Epithelial cell of proximal tubule (primary cell): ENCODE results near the gene CHST15. TPM values are rescaled to one million over a fixed set of nuclear protein-coding genes. Genes with fewer than 3 reads are reported as not detected.

Experiments used
- DNase-seq: peaks from one replicate; pipeline ENCODE4 v3.0.0-alpha.2; 2011; ENCODE audit warnings: low read depth
- H3K4me3 ChIP-seq: 2 replicates; pipeline ENCODE4 v1.5.1; 2011; ENCODE audit warnings: low read depth, mild to moderate bottlenecking, low read length
- total RNA-seq: library from RNA; depleted of rRNA; stranded (reverse); fragments of >200 nt; gene quantifications from 2 replicates; pipeline ENCODE4 v1.2.3, GENCODE V29; 2015
- TF ChIP-seq, protein P1 (sequence below): conservative IDR thresholded peaks from 2 replicates; pipeline ENCODE4 v1.5.1; 2012; ENCODE audit warnings: low read depth, mild to moderate bottlenecking, low read length

The CHST15 gene
- total RNA-seq, 1 donor from 2014 or later, result 20.6 TPM

DNA sequence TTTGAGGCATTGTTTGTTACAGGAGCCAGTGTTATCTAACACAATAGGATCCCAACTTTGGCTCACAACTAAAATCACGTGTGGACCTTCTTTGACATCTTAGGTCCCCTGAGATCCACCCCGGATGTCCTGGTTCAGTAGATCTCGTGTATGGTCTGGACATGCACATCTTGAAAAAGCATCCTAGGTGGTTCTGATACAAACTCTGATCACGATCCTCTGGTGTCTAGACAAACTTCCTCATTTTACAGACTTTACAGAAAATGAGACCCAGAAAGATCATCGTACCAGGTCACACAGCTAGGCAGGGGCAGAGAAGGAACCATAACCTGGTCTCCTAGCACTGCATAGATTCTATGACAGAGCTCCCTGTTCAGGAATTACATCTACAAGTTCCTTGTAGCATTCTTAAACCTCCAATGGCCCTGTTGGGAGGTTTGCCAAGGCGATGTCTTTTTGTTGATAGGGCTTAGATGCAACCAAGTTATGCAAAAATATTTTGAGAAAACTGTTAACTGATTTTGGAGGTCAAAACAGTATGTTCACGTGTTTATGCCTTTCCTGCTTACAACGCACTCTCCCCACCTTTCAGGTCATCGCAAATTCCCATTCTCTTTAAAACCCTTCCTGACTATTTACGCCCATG lies 30.8 kb upstream of the CHST15 start:
- TF ChIP-seq, protein P1, sequence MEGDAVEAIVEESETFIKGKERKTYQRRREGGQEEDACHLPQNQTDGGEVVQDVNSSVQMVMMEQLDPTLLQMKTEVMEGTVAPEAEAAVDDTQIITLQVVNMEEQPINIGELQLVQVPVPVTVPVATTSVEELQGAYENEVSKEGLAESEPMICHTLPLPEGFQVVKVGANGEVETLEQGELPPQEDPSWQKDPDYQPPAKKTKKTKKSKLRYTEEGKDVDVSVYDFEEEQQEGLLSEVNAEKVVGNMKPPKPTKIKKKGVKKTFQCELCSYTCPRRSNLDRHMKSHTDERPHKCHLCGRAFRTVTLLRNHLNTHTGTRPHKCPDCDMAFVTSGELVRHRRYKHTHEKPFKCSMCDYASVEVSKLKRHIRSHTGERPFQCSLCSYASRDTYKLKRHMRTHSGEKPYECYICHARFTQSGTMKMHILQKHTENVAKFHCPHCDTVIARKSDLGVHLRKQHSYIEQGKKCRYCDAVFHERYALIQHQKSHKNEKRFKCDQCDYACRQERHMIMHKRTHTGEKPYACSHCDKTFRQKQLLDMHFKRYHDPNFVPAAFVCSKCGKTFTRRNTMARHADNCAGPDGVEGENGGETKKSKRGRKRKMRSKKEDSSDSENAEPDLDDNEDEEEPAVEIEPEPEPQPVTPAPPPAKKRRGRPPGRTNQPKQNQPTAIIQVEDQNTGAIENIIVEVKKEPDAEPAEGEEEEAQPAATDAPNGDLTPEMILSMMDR, result no peak
- no peak for DNase-seq
- no peak overlapping the region for H3K4me3 ChIP-seq

DNA sequence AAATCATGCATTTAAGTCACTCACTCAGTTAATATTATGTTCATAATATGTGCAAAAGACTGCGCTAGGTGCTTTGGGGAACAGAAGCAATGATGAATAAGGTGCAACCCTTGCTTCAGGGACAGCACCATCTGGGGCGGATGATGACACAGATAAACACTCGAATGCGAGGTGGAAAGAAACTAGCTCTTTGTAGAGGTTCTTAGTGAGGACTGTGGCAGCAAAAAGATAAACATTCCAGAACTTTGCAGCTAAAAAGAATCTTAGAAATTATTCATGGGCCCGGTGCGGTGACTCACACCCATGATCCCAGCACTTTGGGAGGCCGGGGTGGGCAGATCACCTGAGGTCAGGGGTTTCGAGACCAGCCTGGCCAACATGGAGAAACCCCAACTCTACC lies 29.8 kb upstream of the CHST15 start:
- no peak for DNase-seq
- TF ChIP-seq, protein P1, result no peak
- no peak overlapping the region for H3K4me3 ChIP-seq

DNA sequence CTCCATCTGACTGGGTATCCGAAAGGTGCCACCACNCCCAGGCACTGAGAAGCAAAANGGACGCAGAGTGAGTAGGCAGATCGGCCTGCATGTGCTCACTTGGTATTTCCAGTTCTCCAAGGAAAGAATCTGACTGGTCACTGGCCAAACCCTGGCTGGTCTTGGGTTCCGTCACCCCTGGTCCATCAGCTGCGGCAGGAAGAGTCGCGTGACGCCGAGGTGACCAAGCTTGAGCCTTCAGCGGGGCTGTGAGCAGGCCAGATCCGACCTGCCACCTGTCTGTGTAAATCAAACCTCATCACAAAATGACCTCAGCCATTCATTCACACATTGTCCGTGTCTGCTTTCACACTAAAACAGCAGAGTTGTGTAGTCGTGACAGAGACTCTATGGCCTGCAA lies 28.8 kb upstream of the CHST15 start:
- DNase-seq, result no peak
- TF ChIP-seq, protein P1, result no peak
- no peak overlapping the region for H3K4me3 ChIP-seq

DNA sequence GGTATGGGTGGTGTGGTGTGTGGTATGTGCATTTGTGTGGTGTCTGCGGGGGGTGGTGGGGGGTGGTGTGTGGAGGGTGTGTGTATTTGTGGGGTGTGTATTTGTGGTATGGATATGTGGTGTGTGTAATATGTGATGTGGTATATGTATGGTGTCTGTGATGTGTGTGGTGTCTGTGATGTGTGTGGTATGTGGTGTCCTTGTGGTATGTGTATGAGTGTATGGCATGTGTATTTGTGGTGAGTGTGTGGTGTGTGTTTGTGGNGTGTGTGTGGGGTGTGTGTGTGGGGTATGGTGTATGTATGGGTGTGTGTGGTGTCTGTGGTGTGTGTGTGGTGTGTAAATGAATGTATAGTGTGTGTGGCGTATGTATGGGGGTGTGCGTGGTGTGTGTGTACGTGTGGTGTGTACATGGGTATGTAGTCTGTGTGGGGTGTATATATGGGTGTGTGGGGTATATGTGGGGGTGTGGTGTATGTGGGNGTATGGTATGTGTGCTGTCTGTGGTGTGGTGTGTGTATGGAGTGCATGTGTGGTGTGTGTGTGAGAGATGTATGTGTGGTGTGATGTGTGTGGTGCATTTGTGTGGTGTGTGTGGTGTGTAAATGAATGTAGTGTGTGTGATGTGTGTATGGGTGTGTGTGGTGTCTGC lies 27.1 kb upstream of the CHST15 start:
- no peak overlapping the region for H3K4me3 ChIP-seq
- no peak for DNase-seq
- TF ChIP-seq, protein P1, result no peak

DNA sequence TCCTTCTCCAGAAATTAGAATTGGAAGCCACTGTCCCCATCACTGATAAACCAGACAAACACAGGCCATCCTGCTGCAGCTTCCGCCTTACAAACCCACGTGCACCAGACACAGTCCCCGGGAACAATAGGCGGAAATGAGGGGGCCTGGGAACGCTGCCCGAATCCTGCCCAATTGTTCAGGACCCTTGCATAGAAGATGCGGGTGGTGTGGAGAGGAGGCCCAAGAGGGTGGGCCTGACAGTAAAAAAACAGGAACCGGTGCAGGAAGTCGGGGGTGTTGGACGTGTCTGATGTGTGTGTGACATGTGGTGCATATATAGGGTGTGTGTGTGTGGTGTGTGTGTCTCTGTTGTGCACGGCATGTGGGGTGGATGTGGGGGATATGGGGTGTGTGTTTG lies 26.5 kb upstream of the CHST15 start:
- DNase-seq, result no peak
- TF ChIP-seq, protein P1, result no peak
- H3K4me3 ChIP-seq, result no peak overlapping the region

DNA sequence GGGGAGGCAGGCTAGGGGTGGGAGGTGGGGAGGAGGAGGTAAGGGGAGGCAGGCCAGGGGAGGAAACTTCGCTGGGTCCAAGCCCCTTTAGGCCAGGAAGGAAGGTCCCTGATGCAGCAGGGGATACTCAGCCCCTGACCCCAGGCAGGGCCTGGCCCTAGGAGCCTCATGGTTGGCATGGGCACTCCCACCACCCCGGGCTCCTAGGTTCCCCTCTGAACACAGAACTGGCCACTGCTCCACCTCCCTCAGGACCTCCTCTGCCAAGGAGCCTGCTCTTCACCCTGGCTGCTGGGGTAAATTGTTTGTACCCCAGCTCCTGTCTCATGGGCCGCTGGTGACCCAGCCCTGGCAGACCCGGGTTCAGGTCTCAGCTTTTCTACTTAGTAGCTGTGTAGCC lies 25.8 kb upstream of the CHST15 start:
- H3K4me3 ChIP-seq, result no peak overlapping the region
- TF ChIP-seq, protein P1, result no peak
- no peak for DNase-seq

DNA sequence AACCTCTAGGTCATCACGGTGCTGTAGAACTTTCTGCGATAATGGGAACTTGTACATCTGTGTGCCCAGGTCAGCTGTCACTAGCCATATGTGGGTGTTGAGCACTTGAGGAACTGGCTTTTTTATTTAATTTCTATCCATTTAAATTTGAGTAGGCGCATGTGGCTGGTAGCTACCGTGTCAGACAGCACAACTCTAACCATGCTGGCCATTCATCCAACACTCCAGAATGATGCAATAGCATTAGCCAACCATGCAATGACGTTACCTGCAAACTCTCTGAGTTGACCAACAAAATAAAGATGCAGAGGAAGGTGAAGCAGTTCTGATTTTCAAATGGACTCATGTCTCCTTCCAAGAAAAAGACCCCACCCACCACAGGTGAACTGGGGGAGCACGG lies 24.4 kb upstream of the CHST15 start:
- no peak overlapping the region for H3K4me3 ChIP-seq
- TF ChIP-seq, protein P1, result no peak
- DNase-seq, result peak; percentile 36
